ENCODE measurements around the gene KRT9. TPM values are rescaled to one million over a fixed set of nuclear protein-coding genes. Genes with fewer than 3 reads are reported as not detected.
A peak's percentile ranks its signal among the peaks of the same experiment; 100 is the strongest.

The KRT9 gene
- total and polyA plus RNA-seq, 2 of the 13 experiments (the other 11 are each of a cell fraction or from before 2014, with no cell fraction given): not detected

DNA sequence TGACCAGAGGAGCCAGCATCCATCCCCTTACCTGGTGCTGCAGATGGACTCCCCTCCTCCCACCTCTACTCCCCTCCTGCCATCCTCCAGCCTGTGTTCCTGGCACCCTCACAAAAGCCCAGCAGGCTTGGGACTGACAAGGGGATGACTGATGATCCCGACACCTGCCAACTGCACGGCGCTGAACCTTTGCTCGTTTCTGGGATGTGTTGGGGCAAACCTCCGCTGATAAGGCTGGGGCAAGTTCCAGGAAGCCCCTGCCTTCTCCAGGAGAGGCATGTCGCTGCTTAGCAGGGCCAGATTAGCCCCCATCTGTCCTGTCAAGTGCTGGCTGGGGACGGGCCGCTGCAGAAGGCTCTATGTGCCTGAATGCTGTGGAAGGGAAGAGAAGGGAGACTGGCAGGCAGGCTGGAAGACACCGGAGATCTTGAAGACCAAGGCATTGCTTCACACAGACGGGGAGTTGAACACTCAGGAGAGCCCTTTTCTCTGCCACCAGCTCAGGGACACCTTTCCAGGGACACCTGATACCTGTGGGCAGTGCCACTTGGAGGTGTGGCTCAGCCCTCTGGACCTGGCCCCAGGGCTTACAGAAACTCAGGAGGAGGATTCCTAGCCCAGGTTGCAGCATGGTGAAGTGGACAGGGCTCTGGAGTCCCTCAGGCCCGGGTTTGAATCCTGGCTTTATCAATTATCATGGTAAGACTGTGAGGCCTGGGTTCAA, 52.2 kb downstream of the KRT9 start (continued):
- TF ChIP-seq, protein P1, sequence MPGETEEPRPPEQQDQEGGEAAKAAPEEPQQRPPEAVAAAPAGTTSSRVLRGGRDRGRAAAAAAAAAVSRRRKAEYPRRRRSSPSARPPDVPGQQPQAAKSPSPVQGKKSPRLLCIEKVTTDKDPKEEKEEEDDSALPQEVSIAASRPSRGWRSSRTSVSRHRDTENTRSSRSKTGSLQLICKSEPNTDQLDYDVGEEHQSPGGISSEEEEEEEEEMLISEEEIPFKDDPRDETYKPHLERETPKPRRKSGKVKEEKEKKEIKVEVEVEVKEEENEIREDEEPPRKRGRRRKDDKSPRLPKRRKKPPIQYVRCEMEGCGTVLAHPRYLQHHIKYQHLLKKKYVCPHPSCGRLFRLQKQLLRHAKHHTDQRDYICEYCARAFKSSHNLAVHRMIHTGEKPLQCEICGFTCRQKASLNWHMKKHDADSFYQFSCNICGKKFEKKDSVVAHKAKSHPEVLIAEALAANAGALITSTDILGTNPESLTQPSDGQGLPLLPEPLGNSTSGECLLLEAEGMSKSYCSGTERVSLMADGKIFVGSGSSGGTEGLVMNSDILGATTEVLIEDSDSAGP (CRISPR knock-in tag; IDR thresholded peaks at IDR 0.05; ENCODE audit: borderline replicate concordance): no peak
- 0 out of 2 replicates have a peak, but pooled peaks have one; percentile 24 for TF ChIP-seq SAP130 (CRISPR knock-in tag; IDR thresholded peaks at IDR 0.05; ENCODE audit: low read depth)
- no peak for TF ChIP-seq KLF9 (CRISPR knock-in tag; IDR thresholded peaks at IDR 0.05; ENCODE audit: low read depth)

DNA sequence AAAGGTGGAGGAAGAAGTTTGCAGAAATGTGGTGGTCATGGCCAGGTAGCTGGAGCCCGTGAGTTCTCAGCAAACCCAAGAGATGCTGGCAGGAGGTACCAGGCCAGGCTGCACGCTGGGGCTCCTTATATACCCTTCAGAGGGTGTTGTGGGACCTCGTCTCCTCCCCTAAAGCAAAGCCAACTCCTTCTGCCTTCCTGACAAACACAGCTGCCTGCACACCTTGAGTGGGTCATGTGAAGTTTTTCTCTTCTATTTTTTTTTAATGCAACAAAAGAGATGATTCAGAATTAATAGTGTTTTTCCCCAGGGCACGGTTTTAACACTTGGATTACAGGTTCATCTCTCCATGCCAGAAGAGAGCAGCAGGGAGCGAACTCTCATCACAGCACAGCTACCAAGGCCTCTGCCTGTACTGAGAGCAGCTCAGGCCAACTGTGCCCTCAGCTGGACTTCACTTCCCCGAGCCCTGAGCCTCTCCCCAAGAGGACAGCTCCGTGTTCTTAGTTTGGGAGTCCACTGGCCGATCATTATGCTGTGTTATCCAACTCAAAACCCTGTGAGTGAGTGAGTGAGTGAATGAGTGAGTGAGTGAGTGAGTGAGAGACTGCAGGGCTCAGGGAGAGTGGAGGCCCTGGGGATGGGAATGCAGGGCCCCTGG, 52.9 kb downstream of the KRT9 start, which contains the start of gene KRT15:
KRT15 (minus strand) TSS at position 102 of the 661 bp plus-strand sequence; CDS start at position 39, 63 bp downstream.
- no peaks in the 10 kb centered on the region for H4K20me1 ChIP-seq (ENCODE audit: insufficient read depth, low read length)
- H3K9ac ChIP-seq (ENCODE audit: insufficient read depth, low read depth, low read length): no peak within 1 kb of the TSS
- H3K4me1 ChIP-seq (ENCODE audit: insufficient read depth, low read length): peaks cover 49% of the 10 kb centered on the region
- no peaks in the 10 kb centered on the region for H3K9me3 ChIP-seq (ENCODE audit: low read length)
- H3K4me3 ChIP-seq (replicated peaks in 1 of 3; ENCODE audit: insufficient read depth in 1 of 3, low read depth in 2 of 3, low read length in 3 of 3): no peak within 1 kb of the TSS; a peak in 1 of 6 replicates
- 15% methylated on average over 8 of the region's 8 CpGs for WGBS (ENCODE audit: low lambda C conversion rate)
- BruUV-seq (replicated peaks): no TSS peak
- peak; percentile 48 for ATAC-seq
- H3K4me2 ChIP-seq (ENCODE audit: low read depth, low read length): peak within 1 kb of the TSS; percentile 46
- DNase-seq (ENCODE audit: low spot score): no peak
- H3K27ac ChIP-seq (ENCODE audit: extremely low read length, insufficient read depth, low read length): no peak within 1 kb of the TSS
- ChIA-PET POLR2A (no interaction called here), CTCF (ENCODE audit: low intra/inter-chr PET ratio, low total read pairs) (no interaction called here)
- peaks cover 1 to 3% of the 10 kb centered on the region in 2 experiments; a peak in 3 of 5 replicates for H3K27me3 ChIP-seq (ENCODE audit: control insufficient read depth in 1 of 2, insufficient read depth in 2 of 2, low read length in 2 of 2)
- peak; percentile 26 for FAIRE-seq
- no peaks in the 10 kb centered on the region; a peak in 1 of 5 replicates for H3K36me3 ChIP-seq (replicated peaks in 1 of 2; ENCODE audit: control insufficient read depth in 1 of 2, insufficient read depth in 2 of 2, low read length in 2 of 2)
- no peaks in the 10 kb centered on the region for H3K79me2 ChIP-seq (ENCODE audit: insufficient read depth, low read length)
- intact Hi-C loops (cut with micrococcal nuclease; ENCODE audit: unreplicated experiment) (no loop called here), in situ Hi-C loops (cut with HindIII; ENCODE audit: extremely low pct_ligation_motif_present, low pct_unique_long_range_greater_than_20kb) (no loop called here)
- no peak within 1 kb of the TSS for H2AFZ ChIP-seq (ENCODE audit: low read length)
- TF ChIP-seq, protein P2, sequence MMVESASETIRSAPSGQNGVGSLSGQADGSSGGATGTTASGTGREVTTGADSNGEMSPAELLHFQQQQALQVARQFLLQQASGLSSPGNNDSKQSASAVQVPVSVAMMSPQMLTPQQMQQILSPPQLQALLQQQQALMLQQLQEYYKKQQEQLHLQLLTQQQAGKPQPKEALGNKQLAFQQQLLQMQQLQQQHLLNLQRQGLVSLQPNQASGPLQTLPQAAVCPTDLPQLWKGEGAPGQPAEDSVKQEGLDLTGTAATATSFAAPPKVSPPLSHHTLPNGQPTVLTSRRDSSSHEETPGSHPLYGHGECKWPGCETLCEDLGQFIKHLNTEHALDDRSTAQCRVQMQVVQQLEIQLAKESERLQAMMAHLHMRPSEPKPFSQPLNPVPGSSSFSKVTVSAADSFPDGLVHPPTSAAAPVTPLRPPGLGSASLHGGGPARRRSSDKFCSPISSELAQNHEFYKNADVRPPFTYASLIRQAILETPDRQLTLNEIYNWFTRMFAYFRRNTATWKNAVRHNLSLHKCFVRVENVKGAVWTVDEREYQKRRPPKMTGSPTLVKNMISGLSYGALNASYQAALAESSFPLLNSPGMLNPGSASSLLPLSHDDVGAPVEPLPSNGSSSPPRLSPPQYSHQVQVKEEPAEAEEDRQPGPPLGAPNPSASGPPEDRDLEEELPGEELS (CRISPR knock-in tag; IDR thresholded peaks at IDR 0.05): no peak
- TF ChIP-seq, protein P3, sequence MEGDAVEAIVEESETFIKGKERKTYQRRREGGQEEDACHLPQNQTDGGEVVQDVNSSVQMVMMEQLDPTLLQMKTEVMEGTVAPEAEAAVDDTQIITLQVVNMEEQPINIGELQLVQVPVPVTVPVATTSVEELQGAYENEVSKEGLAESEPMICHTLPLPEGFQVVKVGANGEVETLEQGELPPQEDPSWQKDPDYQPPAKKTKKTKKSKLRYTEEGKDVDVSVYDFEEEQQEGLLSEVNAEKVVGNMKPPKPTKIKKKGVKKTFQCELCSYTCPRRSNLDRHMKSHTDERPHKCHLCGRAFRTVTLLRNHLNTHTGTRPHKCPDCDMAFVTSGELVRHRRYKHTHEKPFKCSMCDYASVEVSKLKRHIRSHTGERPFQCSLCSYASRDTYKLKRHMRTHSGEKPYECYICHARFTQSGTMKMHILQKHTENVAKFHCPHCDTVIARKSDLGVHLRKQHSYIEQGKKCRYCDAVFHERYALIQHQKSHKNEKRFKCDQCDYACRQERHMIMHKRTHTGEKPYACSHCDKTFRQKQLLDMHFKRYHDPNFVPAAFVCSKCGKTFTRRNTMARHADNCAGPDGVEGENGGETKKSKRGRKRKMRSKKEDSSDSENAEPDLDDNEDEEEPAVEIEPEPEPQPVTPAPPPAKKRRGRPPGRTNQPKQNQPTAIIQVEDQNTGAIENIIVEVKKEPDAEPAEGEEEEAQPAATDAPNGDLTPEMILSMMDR (CRISPR knock-in tag; IDR thresholded peaks at IDR 0.05): peak; percentile 37; the same call in 1 of the 2 replicates
- TF ChIP-seq MED13 (CRISPR knock-in tag; IDR thresholded peaks at IDR 0.05): no peak
- peak; percentile 26; the same call in 1 of the 2 replicates for TF ChIP-seq ZFX (CRISPR knock-in tag; IDR thresholded peaks at IDR 0.05; ENCODE audit: low read depth)
- TF ChIP-seq, protein P4, sequence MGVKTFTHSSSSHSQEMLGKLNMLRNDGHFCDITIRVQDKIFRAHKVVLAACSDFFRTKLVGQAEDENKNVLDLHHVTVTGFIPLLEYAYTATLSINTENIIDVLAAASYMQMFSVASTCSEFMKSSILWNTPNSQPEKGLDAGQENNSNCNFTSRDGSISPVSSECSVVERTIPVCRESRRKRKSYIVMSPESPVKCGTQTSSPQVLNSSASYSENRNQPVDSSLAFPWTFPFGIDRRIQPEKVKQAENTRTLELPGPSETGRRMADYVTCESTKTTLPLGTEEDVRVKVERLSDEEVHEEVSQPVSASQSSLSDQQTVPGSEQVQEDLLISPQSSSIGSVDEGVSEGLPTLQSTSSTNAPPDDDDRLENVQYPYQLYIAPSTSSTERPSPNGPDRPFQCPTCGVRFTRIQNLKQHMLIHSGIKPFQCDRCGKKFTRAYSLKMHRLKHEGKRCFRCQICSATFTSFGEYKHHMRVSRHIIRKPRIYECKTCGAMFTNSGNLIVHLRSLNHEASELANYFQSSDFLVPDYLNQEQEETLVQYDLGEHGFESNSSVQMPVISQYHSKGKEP (CRISPR knock-in tag; IDR thresholded peaks at IDR 0.05): no peak
- TF ChIP-seq, protein P5, sequence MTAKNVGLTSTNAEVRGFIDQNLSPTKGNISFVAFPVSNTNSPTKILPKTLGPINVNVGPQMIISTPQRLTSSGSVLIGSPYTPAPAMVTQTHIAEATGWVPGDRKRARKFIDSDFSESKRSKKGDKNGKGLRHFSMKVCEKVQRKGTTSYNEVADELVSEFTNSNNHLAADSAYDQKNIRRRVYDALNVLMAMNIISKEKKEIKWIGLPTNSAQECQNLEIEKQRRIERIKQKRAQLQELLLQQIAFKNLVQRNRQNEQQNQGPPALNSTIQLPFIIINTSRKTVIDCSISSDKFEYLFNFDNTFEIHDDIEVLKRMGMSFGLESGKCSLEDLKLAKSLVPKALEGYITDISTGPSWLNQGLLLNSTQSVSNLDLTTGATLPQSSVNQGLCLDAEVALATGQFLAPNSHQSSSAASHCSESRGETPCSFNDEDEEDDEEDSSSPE (CRISPR knock-in tag; IDR thresholded peaks at IDR 0.05): no peak
- no peak for TF ChIP-seq SALL2 (CRISPR knock-in tag; IDR thresholded peaks at IDR 0.05)
- no peak for TF ChIP-seq ZSCAN29 (CRISPR knock-in tag; conservative IDR thresholded peaks at IDR 0.05)
- TF ChIP-seq ZNF670 (CRISPR knock-in tag; IDR thresholded peaks at IDR 0.05; ENCODE audit: borderline replicate concordance): no peak

Measured in HepG2 (cell line).